NB4 (cell line): ENCODE measurements around the gene ATP1A3.
"Not testable (repeated sequence)": the region's sequence is repeated elsewhere in the genome, so short reads cannot be mapped to it uniquely, and the experiment has no call there.

Experiments used
- DNase-seq: peaks from one replicate; pipeline ENCODE4 v3.0.0; 2010; ENCODE audit warnings: low read depth
- H3K4me3 ChIP-seq: one replicate; pipeline ENCODE4 v1.5.1; 2011; ENCODE audit warnings: mild to moderate bottlenecking, low read depth, low read length, moderate library complexity
- CTCF ChIP-seq: IDR thresholded peaks from one replicate; pipeline ENCODE4 v1.5.1; 2012; ENCODE audit warnings: low read depth, low read length
- MAX ChIP-seq: IDR thresholded peaks from 2 replicates; pipeline ENCODE4 v1.6.1; 2011; ENCODE audit warnings: low read depth, low read length
- MYC ChIP-seq: IDR thresholded peaks from 2 replicates; pipeline ENCODE4 v1.6.1; 2011; ENCODE audit warnings: low read depth, low read length
- POLR2A ChIP-seq: IDR thresholded peaks from 2 replicates; pipeline ENCODE4 v1.6.1; 2011; ENCODE audit warnings: mild to moderate bottlenecking; ENCODE audit not compliant: insufficient read length; ENCODE audit errors: extremely low read depth

The ATP1A3 gene

GRCh38 chr19:42018503-42019193 is 24.6 kb upstream of the ATP1A3 start:
- H3K4me3 ChIP-seq: no peak overlapping the region
- peak; percentile 24 for DNase-seq
- no peak for TF ChIP-seq MAX
- TF ChIP-seq POLR2A: no peak
- no peak for TF ChIP-seq CTCF
- TF ChIP-seq MYC: no peak

GRCh38 chr19:42017040-42017439 is 23.0 kb upstream of the ATP1A3 start:
- no peak for TF ChIP-seq MAX
- TF ChIP-seq CTCF: no peak
- no peak for TF ChIP-seq POLR2A
- no peak for TF ChIP-seq MYC
- no peak overlapping the region for H3K4me3 ChIP-seq
- no peak for DNase-seq

DNA sequence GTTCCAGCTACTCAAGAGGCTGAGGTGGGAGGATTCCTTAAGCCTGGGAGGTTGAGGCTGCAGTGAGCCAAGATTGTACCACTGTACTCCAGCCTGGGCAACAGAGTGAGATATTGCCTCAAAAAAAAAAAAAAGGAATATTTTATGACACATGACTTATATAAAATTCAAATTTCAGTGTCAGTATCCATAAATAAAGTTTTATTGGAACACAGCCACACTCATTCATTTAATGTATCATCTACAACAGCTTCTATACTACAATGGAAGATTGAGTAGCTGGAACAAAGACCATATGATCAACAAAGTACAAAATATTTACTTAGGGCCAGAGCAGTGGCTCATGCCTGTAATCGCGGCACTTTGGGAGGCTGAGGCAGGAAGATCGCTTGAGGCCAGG is 18.7 kb upstream of the ATP1A3 start:
- not testable (repeated sequence) for H3K4me3 ChIP-seq, DNase-seq

DNA sequence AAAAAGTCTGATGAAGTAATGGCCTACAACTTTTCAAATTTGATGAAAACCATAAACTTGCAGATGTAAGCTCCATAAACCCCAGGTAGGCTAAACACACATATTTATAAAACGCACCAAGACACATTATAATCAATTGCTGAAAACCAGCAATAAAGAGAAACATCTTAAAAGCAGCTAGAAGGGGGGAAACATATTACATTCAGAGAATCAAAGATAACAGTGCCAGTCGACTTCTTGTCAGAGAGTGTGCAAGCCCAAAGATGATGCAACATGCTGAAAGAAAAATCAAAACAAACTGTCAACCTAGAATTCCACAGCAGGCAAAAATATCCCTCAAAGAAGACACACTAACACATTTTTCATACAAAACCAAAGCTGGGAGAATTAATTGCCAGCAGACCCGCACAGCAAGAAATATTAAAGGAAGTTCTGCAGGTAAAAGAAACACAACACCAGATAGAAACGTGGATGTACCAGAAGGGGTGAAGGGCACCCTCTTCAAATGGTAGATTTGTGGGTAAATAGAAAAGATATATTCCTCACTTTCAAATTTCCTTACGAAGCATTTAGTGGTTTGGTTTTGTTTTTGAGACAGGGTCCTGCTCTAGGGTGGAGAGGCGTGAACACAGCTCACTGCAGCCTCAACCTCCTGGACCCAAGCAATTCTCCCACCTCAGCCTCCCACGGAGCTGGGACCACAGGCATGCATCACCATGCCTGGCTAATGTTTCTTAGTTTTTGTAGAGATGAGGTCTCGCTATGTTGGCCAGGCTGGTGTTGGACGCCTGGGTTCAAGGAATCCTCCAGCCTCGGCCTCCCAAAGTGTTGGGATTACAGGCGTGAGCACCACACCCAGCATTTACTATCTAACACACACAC is 16.5 kb upstream of the ATP1A3 start:
- no peak overlapping the region for H3K4me3 ChIP-seq
- TF ChIP-seq POLR2A (no peak), MAX (no peak), CTCF (no peak), MYC (no peak)
- no peak for DNase-seq

DNA sequence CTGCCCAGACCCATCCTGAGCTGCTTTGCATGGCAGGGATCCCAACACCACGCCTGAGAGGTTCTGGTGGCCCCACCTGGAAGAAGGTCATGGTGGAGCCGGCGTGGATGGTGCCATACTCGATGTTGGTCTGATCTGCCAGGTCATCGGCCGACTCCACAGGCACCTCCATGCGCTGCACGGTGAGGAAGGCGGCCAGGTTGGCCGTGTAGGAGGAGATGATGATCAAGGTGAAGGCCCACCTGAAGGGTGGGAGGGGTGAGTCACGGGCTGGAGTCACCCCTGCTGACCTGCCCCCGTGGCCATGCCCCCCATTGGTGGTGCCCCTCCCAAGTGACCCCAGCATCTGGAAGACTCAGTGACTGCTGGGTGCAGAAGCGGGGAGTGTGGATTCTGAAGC is 12.5 kb upstream of the ATP1A3 start:
- no peak overlapping the region for H3K4me3 ChIP-seq
- TF ChIP-seq MAX: no peak
- TF ChIP-seq POLR2A: no peak
- no peak for TF ChIP-seq CTCF
- TF ChIP-seq MYC: no peak
- DNase-seq: no peak

DNA sequence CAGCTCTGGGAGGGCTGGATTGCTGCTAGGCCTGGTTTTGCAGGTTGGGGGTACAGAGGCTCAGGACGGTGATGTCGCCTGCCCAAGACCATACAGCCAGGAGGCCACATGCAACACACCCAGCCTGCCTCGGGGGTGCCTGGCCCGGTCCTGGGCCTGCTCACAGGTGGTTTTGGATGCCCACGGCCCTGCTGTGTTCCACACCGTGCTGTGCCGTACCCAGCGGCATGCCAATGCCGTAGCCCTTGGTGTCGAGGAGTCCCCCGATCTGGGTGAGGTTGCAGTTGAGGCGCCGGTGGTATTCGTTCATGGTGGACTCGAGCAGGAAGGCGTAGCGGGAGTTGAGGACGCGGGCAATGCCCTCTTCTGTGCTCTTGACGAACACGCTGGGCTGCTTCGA is 11.5 kb upstream of the ATP1A3 start:
- TF ChIP-seq CTCF: no peak
- no peak for TF ChIP-seq MYC
- TF ChIP-seq MAX: no peak
- no peak for TF ChIP-seq POLR2A
- no peak for DNase-seq
- no peak overlapping the region for H3K4me3 ChIP-seq
